A673 (cell line): ENCODE measurements around the gene KLRF1. TPM values are rescaled to one million over a fixed set of nuclear protein-coding genes. Genes with fewer than 3 reads are reported as not detected.
A peak's percentile ranks its signal among the peaks of the same experiment; 100 is the strongest.

Experiments used
- BruUV-seq: library from RNA; stranded (reverse); fragments of 400-500 nt; replicated peaks from 2 replicates; lab custom pipeline; 2021; lab: Mats Ljungman, UMichigan
- CTCF ChIA-PET: fragments of 300-600 bp; sonication (Branson Sonifier 250); formaldehyde crosslinking; loops from one replicate; lab custom pipeline; 2022; ENCODE audit warnings: antibody characterized with exemption; lab: Charles Lee
- POLR2A ChIA-PET: fragments of 300-600 bp; sonication (Branson Sonifier 250); formaldehyde crosslinking; loops from one replicate; lab custom pipeline; 2022; ENCODE audit warnings: antibody characterized with exemption; ENCODE audit not compliant: low non-redundant PET; lab: Charles Lee
- DNase-seq: peaks from one replicate; pipeline ENCODE4 v3.0.0-alpha.2; 2015; ENCODE audit warnings: low spot score
- H3K27ac ChIP-seq: fragments of 200-600 bp; sonication (generic); 2 replicates; pipeline ENCODE4 v1.5.1; 2016; ENCODE audit warnings: mixed run types, low read depth, mild to moderate bottlenecking, mixed read lengths, antibody characterized with exemption, low read length; ENCODE audit not compliant: poor library complexity, severe bottlenecking
- H3K27me3 ChIP-seq: fragments of 200-600 bp; sonication (generic); replicated peaks from 2 replicates; pipeline ENCODE4 v1.6.1; 2017; ENCODE audit warnings: mixed run types, low read depth, mild to moderate bottlenecking, mixed read lengths, antibody characterized with exemption, low read length; ENCODE audit not compliant: insufficient read depth, poor library complexity
- H3K36me3 ChIP-seq: fragments of 200-600 bp; sonication (generic); 2 replicates; pipeline ENCODE4 v1.6.1; 2016; ENCODE audit warnings: mixed run types, mild to moderate bottlenecking, mixed read lengths, antibody characterized with exemption, low read length; ENCODE audit not compliant: insufficient read depth, poor library complexity, severe bottlenecking
- H3K4me1 ChIP-seq: fragments of 200-600 bp; sonication (generic); 2 replicates; pipeline ENCODE4 v1.6.1; 2017; ENCODE audit warnings: mixed run types, mild to moderate bottlenecking, mixed read lengths, antibody characterized with exemption, low read length; ENCODE audit not compliant: insufficient read depth, poor library complexity, severe bottlenecking
- H3K4me3 ChIP-seq: fragments of 200-600 bp; sonication (generic); 2 replicates; pipeline ENCODE4 v1.5.1; 2016; ENCODE audit warnings: low read depth, mixed run types, mild to moderate bottlenecking, mixed read lengths, low read length; ENCODE audit not compliant: poor library complexity, severe bottlenecking
- H3K9me3 ChIP-seq: fragments of 200-600 bp; sonication (generic); 2 replicates; pipeline ENCODE4 v1.6.1; 2016; ENCODE audit warnings: mixed run types, low read depth, mild to moderate bottlenecking, mixed read lengths, antibody characterized with exemption, low read length; ENCODE audit not compliant: poor library complexity, severe bottlenecking
- EZH2 ChIP-seq: fragments of 200-600 bp; sonication (generic); IDR thresholded peaks from 2 replicates; pipeline ENCODE4 v1.6.1; 2017; ENCODE audit warnings: borderline replicate concordance, low read depth, mild to moderate bottlenecking, mixed read lengths, antibody characterized with exemption, low read length; ENCODE audit not compliant: poor library complexity, severe bottlenecking
- intact Hi-C: fragments of 100-400 bp; cut with micrococcal nuclease; formaldehyde crosslinking; loops from one replicate; pipeline ENCODE4 v1.10.0; 2022; ENCODE audit not compliant: unreplicated experiment
- total RNA-seq: library from RNA; stranded (reverse); gene quantifications from 2 replicates; pipeline ENCODE4 v1.2.3, GENCODE V29; 2021
- TF ChIP-seq, protein P1 (sequence below): fragments of 300-800, 200-600 bp; sonication (generic); conservative IDR thresholded peaks from 2 replicates; pipeline ENCODE4 v1.5.1; 2017; ENCODE audit warnings: low read depth, mild to moderate bottlenecking, antibody characterized with exemption, low read length, moderate library complexity, mixed read lengths

KLRF1 gene
- total RNA-seq, 1 experiment from 2014 or later: not detected

GRCh38 chr12:9811621-9812020, 15.7 kb upstream of the KLRF1 start:
- Histone ChIP-seq H3K4me3 (no peak overlapping the region), H3K27ac (no peak overlapping the region), H3K4me1 (peaks cover 5% of the 10 kb centered on the region), H3K9me3 (no peaks in the 10 kb centered on the region), H3K36me3 (no peaks in the 10 kb centered on the region), H3K27me3 (no peaks in the 10 kb centered on the region)
- CTCF ChIA-PET: interaction anchor here (0.8 kb wide), 1 partner anchor 61 kb away, joined by 4 read pairs; no protein-coding TSS in a partner anchor
- POLR2A ChIA-PET: no interaction called here
- no TSS peak for BruUV-seq
- intact Hi-C loops: loop anchor here (5.0 kb wide), 2 partner anchors 59 to 331 kb away; no protein-coding TSS in a partner anchor
- DNase-seq: peak; percentile 60
- no peak for TF ChIP-seq EZH2
- TF ChIP-seq, protein P1, sequence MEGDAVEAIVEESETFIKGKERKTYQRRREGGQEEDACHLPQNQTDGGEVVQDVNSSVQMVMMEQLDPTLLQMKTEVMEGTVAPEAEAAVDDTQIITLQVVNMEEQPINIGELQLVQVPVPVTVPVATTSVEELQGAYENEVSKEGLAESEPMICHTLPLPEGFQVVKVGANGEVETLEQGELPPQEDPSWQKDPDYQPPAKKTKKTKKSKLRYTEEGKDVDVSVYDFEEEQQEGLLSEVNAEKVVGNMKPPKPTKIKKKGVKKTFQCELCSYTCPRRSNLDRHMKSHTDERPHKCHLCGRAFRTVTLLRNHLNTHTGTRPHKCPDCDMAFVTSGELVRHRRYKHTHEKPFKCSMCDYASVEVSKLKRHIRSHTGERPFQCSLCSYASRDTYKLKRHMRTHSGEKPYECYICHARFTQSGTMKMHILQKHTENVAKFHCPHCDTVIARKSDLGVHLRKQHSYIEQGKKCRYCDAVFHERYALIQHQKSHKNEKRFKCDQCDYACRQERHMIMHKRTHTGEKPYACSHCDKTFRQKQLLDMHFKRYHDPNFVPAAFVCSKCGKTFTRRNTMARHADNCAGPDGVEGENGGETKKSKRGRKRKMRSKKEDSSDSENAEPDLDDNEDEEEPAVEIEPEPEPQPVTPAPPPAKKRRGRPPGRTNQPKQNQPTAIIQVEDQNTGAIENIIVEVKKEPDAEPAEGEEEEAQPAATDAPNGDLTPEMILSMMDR: no peak

GRCh38 chr12:9813821-9814798, 13.2 kb upstream of the KLRF1 start:
- no peak for TF ChIP-seq EZH2
- TF ChIP-seq, protein P1: peak; percentile 97
- intact Hi-C loops: loop anchor here (1.0 to 5.0 kb wide), 3 partner anchors 62 to 328 kb away; no protein-coding TSS in a partner anchor
- CTCF ChIA-PET: no interaction called here
- peaks cover 5% of the 10 kb centered on the region for H3K4me1 ChIP-seq
- POLR2A ChIA-PET: no interaction called here
- peak; percentile 81 for DNase-seq
- no peak overlapping the region for H3K27ac ChIP-seq
- peak overlapping the region; percentile 27 for H3K4me3 ChIP-seq
- H3K27me3 ChIP-seq: no peaks in the 10 kb centered on the region
- BruUV-seq: no TSS peak
- H3K9me3 ChIP-seq: no peaks in the 10 kb centered on the region
- no peaks in the 10 kb centered on the region for H3K36me3 ChIP-seq

DNA sequence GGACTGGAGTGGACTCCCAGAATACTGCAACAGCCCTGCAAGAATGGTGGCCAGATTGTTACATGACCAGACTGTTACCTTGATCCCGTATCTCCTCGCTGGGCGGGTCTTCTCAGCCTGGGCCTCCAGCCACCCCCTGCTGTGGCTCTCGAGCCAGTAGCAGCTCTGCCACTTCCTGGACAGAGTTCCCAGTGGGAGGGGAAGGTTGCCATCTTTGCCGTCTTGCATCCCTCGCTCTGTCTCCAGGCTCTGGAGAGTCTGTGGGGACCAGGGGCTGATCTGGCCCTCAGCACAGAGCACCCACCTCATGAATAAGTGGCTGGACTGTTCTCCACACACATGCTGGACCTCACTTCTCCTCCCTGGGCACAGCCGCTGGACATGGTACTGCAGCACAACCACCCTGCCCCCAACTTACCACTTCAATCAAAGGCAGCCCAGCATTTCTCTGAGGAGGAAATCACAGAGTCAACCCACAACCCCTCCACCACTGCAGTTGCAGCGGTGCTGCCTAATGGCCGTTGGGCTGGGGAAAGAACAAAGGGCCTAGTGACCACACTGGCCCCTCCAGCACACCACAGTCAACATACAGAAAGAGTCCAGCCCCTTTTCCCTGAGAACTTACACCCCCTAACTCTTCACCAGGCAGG, 6.9 kb upstream of the KLRF1 start:
- no peak for DNase-seq
- CTCF ChIA-PET: no interaction called here
- POLR2A ChIA-PET: no interaction called here
- H3K4me1 ChIP-seq: no peaks in the 10 kb centered on the region
- no peak for TF ChIP-seq EZH2
- TF ChIP-seq, protein P1: no peak
- intact Hi-C loops: no loop called here
- no peak overlapping the region for H3K4me3 ChIP-seq
- H3K27me3 ChIP-seq: peaks cover 3% of the 10 kb centered on the region
- H3K9me3 ChIP-seq: no peaks in the 10 kb centered on the region
- H3K27ac ChIP-seq: no peak overlapping the region
- BruUV-seq: no TSS peak
- H3K36me3 ChIP-seq: no peaks in the 10 kb centered on the region
